ENCODE data around the gene LILRB3. TPM values are rescaled to one million over a fixed set of nuclear protein-coding genes. Genes with fewer than 3 reads are reported as not detected.
"Not testable (repeated sequence)": the region's sequence is repeated elsewhere in the genome, so short reads cannot be mapped to it uniquely, and the experiment has no call there.

LILRB3 gene
- total RNA-seq (2014; rRNA removed; shearing (Covaris generic); ENCODE audit: low replicate concordance), result not detected in 2 replicates

- peaks cover 15% of the 10 kb centered on the region for H3K27me3 ChIP-seq
- peak; percentile 26 for DNase-seq
- H3K4me3 ChIP-seq, H3K36me3 ChIP-seq, H3K9me3 ChIP-seq: not testable (repeated sequence)
Measured at GRCh38 chr19:54222474-54223276, at the start of gene LILRB3. TSS of gene LILRB3 (minus strand) at chr19:54223007. CDS start at chr19:54222976, 31 bp downstream.

GRCh38 chr19:54272181-54272580 lies 49.4 kb upstream of the LILRB3 start:
- not testable (repeated sequence) for H3K36me3 ChIP-seq, H3K4me3 ChIP-seq, H3K9me3 ChIP-seq, DNase-seq
- peaks cover 47% of the 10 kb centered on the region for H3K27me3 ChIP-seq

GRCh38 chr19:54271587-54271986 lies 48.8 kb upstream of the LILRB3 start:
- not testable (repeated sequence) for DNase-seq, H3K36me3 ChIP-seq, H3K4me3 ChIP-seq, H3K9me3 ChIP-seq
- H3K27me3 ChIP-seq, result peaks cover 46% of the 10 kb centered on the region

GRCh38 chr19:54271106-54271505 lies 48.3 kb upstream of the LILRB3 start:
- Histone ChIP-seq H3K27me3 (peaks cover 44% of the 10 kb centered on the region), H3K4me3 (no peak overlapping the region), H3K36me3 (no peaks in the 10 kb centered on the region), H3K9me3 (no peaks in the 10 kb centered on the region)
- no peak for DNase-seq

- H3K9me3 ChIP-seq, result no peaks in the 10 kb centered on the region
- H3K4me3 ChIP-seq, result no peak overlapping the region
- no peaks in the 10 kb centered on the region for H3K36me3 ChIP-seq
- no peak for DNase-seq
- H3K27me3 ChIP-seq, result peaks cover 46% of the 10 kb centered on the region
Measured at GRCh38 chr19:54268936-54269335, 46.1 kb upstream of the LILRB3 start.

GRCh38 chr19:54266133-54266532 lies 43.3 kb upstream of the LILRB3 start:
- DNase-seq, result peak; percentile 55
- Histone ChIP-seq H3K36me3 (no peaks in the 10 kb centered on the region), H3K27me3 (peaks cover 45% of the 10 kb centered on the region), H3K9me3 (no peaks in the 10 kb centered on the region), H3K4me3 (no peak overlapping the region)

GRCh38 chr19:54262470-54262869 lies 39.7 kb upstream of the LILRB3 start:
- DNase-seq, result no peak
- no peaks in the 10 kb centered on the region for H3K36me3 ChIP-seq
- peaks cover 43% of the 10 kb centered on the region for H3K27me3 ChIP-seq
- no peaks in the 10 kb centered on the region for H3K9me3 ChIP-seq
- no peak overlapping the region for H3K4me3 ChIP-seq

- Histone ChIP-seq H3K9me3 (no peaks in the 10 kb centered on the region), H3K4me3 (no peak overlapping the region), H3K27me3 (peaks cover 47% of the 10 kb centered on the region), H3K36me3 (no peaks in the 10 kb centered on the region)
- no peak for DNase-seq
Measured at GRCh38 chr19:54262066-54262465, 39.3 kb upstream of the LILRB3 start.

- peaks cover 72% of the 10 kb centered on the region for H3K27me3 ChIP-seq
- DNase-seq, result no peak
Measured at GRCh38 chr19:54257116-54257480, 34.3 kb upstream of the LILRB3 start, which contains the start of gene LILRB5. TSS of gene LILRB5 (minus strand) at chr19:54257273. CDS start at chr19:54257193, 80 bp downstream.

GRCh38 chr19:54256250-54257115 lies 33.7 kb upstream of the LILRB3 start:
- Histone ChIP-seq H3K27me3 (peaks cover 67% of the 10 kb centered on the region), H3K9me3 (no peaks in the 10 kb centered on the region)
- DNase-seq, result no peak

More at GRCh38 chr19:54257116-54257480, 34.3 kb upstream of the LILRB3 start, which contains the start of gene LILRB5:
- Histone ChIP-seq H3K9me3 (no peaks in the 10 kb centered on the region), H3K4me3 (no peak within 1 kb of the TSS), H3K36me3 (no peaks in the 10 kb centered on the region)

GRCh38 chr19:54255105-54255775 lies 32.4 kb upstream of the LILRB3 start:
- DNase-seq, result no peak
- no peaks in the 10 kb centered on the region for H3K36me3 ChIP-seq
- H3K9me3 ChIP-seq, result no peaks in the 10 kb centered on the region
- peaks cover 59% of the 10 kb centered on the region for H3K27me3 ChIP-seq
- H3K4me3 ChIP-seq, result no peak overlapping the region

More at GRCh38 chr19:54256250-54257115, 33.7 kb upstream of the LILRB3 start:
- Histone ChIP-seq H3K4me3 (no peak overlapping the region), H3K36me3 (no peaks in the 10 kb centered on the region)

GRCh38 chr19:54254195-54254906 lies 31.5 kb upstream of the LILRB3 start:
- Histone ChIP-seq H3K9me3 (no peaks in the 10 kb centered on the region), H3K4me3 (no peak overlapping the region), H3K27me3 (peaks cover 61% of the 10 kb centered on the region), H3K36me3 (no peaks in the 10 kb centered on the region)
- no peak for DNase-seq

- no peaks in the 10 kb centered on the region for H3K36me3 ChIP-seq
- H3K4me3 ChIP-seq, result no peak overlapping the region
- DNase-seq, result no peak
- peaks cover 65% of the 10 kb centered on the region for H3K27me3 ChIP-seq
- H3K9me3 ChIP-seq, result no peaks in the 10 kb centered on the region
Measured at GRCh38 chr19:54253331-54254194, 30.8 kb upstream of the LILRB3 start.

GRCh38 chr19:54252845-54253244 lies 30.0 kb upstream of the LILRB3 start:
- H3K9me3 ChIP-seq, result no peaks in the 10 kb centered on the region
- peaks cover 64% of the 10 kb centered on the region for H3K27me3 ChIP-seq
- no peaks in the 10 kb centered on the region for H3K36me3 ChIP-seq
- H3K4me3 ChIP-seq, result no peak overlapping the region
- DNase-seq, result no peak

- Histone ChIP-seq H3K9me3 (no peaks in the 10 kb centered on the region), H3K4me3 (no peak overlapping the region), H3K36me3 (no peaks in the 10 kb centered on the region), H3K27me3 (peaks cover 58% of the 10 kb centered on the region)
- no peak for DNase-seq
Measured at GRCh38 chr19:54252243-54252642, 29.4 kb upstream of the LILRB3 start.

All from MG63 (cell line).